Stimulated activated CD8-positive, alpha-beta memory T cell treated with anti-CD3 and anti-CD28 coated beads, Interleukin-4, amount 100 ng/mL, for 1 hour (primary cell): ENCODE measurements around the gene EML4.
"Not testable (repeated sequence)": the region's sequence is repeated elsewhere in the genome, so short reads cannot be mapped to it uniquely, and the experiment has no call there.

Source experiments
- DNase-seq, 2 donors: peaks; one replicate each; pipeline ENCODE4 v3.0.0-alpha.2; 2020; ENCODE audit warnings: low read depth in 2 of 2, low spot score in 1 of 2

EML4 gene

GRCh38 chr2:42331569-42332284 lies 162.6 kb downstream of the EML4 start:
- no peak for DNase-seq

- DNase-seq: no peak
Observed at GRCh38 chr2:42332575-42332974, 163.4 kb downstream of the EML4 start.

- DNase-seq: no peak
Observed at GRCh38 chr2:42333579-42333978, 164.4 kb downstream of the EML4 start.

- no peak for DNase-seq
Observed at GRCh38 chr2:42334220-42334619, 165.1 kb downstream of the EML4 start.

- DNase-seq: not testable (repeated sequence)
Observed at GRCh38 chr2:42334865-42335264, 165.7 kb downstream of the EML4 start.

- DNase-seq: no peak
Observed at GRCh38 chr2:42335514-42336104, 166.5 kb downstream of the EML4 start.

GRCh38 chr2:42336361-42336965 lies 167.3 kb downstream of the EML4 start:
- no peak for DNase-seq

- DNase-seq: no peak
Observed at GRCh38 chr2:42337356-42337820, 168.2 kb downstream of the EML4 start.

- DNase-seq: no peak
Observed at GRCh38 chr2:42337846-42338566, 168.9 kb downstream of the EML4 start.

- no peak for DNase-seq
Observed at GRCh38 chr2:42338567-42339190, 169.5 kb downstream of the EML4 start.

- DNase-seq: no peak
Observed at GRCh38 chr2:42339191-42339912, 170.2 kb downstream of the EML4 start.

- DNase-seq: no peak
Observed at GRCh38 chr2:42340045-42340937, 171.1 kb downstream of the EML4 start.

GRCh38 chr2:42340938-42341636 lies 171.9 kb downstream of the EML4 start:
- no peak for DNase-seq

GRCh38 chr2:42342061-42342794 lies 173.1 kb downstream of the EML4 start:
- DNase-seq: no peak

- DNase-seq: no peak
Observed at GRCh38 chr2:42342795-42343241, 173.7 kb downstream of the EML4 start.

GRCh38 chr2:42345986-42346385 lies 176.8 kb downstream of the EML4 start:
- DNase-seq: no peak

GRCh38 chr2:42346856-42347255 lies 177.7 kb downstream of the EML4 start:
- DNase-seq: not testable (repeated sequence)

- not testable (repeated sequence) for DNase-seq
Observed at GRCh38 chr2:42347518-42347917, 178.4 kb downstream of the EML4 start.
